Measurements from ENCODE around the gene CDK5R1.

CDK5R1 gene

GRCh38 chr17:32492648-32493289 is 6.0 kb downstream of the CDK5R1 start:
- no peak for DNase-seq (ENCODE audit: low read depth, low spot score)

- no peak for DNase-seq (ENCODE audit: low read depth, low spot score)
These were observed 6.8 kb downstream of the CDK5R1 start for GRCh38 chr17:32493571-32493970.

DNA sequence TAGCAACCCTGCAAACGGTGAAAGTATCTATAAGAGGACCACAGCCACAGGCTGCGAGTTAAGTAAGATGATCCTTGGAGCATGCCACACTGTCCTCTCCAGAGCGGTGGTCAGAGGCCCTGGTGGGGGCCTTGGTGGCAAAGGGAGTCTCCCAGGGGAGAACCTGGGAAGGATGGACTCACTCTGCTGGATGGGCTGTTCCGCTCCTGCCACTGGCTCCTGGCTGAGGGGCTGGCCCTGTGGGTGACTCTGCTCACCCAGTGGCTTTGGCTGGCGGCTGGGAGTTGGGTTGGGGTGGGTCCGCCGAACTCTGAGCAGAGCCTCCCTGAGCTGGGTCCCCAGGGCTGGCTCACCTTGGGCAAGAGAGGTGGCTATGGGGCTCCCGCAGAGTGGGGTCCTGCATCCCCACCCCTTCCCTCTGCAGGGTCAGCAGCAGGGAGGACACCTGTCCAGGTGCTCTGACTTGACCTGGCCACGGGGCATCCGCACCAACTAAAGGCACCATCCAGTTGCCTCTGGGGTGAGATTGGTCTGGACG is 7.3 kb downstream of the CDK5R1 start:
- DNase-seq (ENCODE audit: low read depth, low spot score) = no peak

GRCh38 chr17:32494621-32495358 is 8.0 kb downstream of the CDK5R1 start:
- no peak for DNase-seq (ENCODE audit: low read depth, low spot score)

DNA sequence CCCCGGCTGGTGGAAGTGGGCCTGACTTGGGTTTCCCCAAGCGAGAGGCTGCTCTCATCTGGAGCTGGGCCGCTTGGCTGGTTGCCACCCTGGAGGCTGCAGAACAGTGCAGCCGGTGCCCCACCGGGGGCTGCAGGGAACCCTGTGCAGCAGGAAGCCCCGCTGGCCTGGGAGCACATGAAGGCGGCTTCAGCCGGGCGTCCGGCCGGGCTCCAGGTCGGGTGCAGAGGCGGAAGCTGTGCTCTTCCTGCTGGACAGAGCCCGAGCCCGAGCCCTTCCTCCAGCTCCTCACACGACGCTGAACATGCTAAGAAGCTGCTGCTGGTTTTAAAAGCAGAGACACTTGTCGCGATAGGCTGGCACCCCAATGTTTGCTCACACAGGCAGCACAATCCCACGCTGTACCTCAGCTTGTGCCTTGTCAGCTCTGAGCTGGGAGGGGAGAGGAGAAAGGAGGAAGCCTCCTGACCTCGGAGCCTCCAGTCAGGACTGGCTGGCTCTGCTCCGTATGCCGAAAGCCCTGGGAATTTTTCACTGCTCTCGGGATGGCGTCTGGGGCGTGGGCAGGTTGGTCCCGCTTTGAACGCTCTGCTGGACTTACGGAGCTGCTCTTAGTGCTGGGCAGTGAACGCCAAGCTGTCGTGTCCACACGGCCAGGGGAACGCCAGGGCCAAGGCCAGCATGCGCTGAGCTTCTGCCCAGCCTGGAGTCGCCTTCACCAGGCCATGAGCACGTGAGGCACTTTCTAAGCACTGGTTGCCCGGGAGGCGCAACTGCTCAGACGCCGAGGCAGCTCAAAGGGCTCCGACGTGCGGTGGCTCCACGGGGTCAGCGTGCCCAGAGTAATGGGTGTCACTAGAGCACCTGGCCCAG is 8.8 kb downstream of the CDK5R1 start:
- DNase-seq (ENCODE audit: low read depth, low spot score) = no peak

DNA sequence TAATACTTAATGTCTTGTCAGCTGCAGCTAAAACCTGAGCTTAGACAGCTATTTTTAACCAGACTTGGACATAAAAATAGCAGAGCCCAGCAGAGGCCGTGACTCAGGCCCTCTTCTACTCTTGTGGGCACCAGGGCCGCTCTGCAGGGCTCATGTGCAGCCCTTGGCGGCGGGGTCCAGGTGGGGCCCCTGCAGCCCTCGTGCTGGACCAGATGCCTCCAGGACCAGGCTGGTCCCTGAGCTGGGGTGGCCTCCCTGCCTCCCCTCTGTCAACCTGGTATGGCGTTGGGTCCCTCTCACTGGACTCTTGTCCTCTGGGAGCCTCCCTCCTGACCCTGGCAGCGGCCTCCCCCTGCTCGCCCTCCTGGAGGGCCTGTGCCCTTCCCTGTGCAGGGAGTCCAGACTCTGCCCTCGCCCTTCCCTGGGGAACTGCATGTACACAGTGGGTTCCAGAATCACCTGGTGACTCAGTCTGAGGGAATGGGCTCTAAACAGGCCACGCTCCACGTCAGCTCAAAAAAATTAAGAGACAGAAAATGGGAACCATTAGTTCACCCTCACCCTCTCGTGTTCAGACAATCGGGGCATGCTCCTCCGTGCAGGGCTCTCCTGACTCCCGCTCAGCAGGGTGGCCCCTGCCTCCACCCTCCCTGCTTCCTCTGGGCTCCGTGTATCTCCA is 9.7 kb downstream of the CDK5R1 start:
- DNase-seq (ENCODE audit: low read depth, low spot score) = no peak

DNA sequence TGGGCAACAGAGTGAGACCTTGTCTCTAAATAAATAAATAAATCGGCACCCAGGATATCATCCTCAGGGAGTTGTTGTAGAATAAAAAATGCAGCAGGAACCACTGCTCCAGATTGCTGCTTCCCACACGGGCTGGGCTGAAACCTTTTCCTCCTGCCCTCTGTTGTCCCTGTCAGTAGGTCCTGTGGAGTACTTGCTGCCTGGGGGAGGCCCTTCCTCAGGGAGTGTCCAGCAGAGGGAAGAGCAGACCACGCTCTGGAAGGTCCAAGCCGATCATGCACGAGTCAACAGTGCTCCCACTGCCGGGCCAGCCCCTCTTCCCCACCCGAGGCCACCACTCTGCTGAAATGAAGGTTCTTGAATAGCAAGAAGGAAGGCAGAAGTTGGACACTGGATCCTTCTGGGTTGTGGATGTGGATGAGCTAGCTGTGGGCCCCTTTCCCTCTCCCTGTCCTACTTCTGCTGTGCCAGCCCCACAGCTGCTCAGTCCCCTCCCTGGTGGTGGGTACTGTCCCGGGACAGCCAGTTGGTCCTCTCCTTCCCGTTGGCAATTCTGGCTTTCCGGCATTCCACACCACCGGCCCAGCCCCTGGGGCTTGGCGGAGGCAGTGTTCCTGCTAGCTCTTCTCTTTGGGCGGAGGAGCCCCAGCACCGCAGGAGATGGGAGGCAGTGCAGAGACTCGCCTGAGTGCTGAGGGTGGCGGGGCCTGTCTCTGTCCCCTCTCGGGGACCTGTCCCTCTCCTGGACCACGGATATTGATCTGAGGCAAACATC is 10.8 kb downstream of the CDK5R1 start:
- DNase-seq (ENCODE audit: low read depth, low spot score) = no peak

DNA sequence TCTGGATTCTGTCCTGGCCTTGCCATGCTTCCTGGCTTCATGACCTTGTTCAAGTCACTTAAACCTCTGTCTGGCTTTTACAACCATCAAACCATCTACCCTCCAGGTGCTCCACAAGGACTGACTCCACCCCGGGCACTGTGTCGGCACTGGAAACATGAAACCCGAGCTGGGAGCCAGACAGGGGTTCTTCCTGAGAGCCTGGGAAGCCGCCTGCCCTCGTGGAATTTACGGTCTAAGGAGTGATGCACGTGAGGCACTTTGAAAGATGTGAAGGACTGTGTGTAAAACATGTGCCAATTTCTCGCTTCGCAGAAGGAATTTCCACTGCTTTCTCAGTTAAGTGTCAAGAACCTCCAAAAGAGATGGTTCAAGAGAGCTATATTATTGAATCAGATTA is 11.6 kb downstream of the CDK5R1 start:
- DNase-seq (ENCODE audit: low read depth, low spot score) = no peak

DNA sequence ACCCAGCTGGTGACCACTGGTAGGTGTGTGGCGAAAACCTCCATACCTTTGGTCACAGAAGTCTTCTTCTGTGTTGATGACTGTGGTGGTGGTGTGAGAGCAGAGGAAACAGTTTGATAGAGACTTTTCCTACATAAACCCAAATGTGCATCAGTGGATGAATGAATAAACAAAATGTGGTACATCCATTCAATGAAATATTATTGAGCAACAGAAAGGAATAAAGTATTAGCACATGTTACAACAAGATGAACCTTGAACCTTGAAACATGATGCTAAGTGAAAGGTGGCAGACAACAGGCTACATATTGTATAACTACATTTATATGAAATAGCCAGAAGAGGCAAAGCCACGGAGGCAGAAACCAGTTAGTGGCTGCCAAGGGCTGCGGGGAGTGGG is 15.2 kb downstream of the CDK5R1 start:
- no peak for DNase-seq (ENCODE audit: low read depth, low spot score)

DNA sequence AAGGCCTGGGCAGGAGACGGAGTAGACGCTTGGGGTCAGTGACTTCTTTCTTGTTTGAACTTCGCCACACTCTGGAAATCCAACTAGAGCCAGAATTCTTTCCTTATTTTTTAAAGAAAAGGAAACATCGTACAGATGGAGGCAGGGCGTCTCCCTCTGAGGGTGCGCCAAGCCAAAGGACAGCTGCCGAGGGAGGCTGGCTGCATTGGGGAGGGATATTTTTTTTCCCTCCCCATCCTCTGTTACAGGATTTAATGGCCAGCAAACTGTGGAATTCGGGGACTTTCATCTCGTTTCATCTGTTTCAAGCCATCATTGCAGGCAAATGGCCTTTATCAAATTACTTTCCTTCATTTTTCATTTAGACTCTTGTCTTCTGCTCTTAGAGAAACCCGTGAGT is 15.9 kb downstream of the CDK5R1 start:
- no peak for DNase-seq (ENCODE audit: low read depth, low spot score)

DNA sequence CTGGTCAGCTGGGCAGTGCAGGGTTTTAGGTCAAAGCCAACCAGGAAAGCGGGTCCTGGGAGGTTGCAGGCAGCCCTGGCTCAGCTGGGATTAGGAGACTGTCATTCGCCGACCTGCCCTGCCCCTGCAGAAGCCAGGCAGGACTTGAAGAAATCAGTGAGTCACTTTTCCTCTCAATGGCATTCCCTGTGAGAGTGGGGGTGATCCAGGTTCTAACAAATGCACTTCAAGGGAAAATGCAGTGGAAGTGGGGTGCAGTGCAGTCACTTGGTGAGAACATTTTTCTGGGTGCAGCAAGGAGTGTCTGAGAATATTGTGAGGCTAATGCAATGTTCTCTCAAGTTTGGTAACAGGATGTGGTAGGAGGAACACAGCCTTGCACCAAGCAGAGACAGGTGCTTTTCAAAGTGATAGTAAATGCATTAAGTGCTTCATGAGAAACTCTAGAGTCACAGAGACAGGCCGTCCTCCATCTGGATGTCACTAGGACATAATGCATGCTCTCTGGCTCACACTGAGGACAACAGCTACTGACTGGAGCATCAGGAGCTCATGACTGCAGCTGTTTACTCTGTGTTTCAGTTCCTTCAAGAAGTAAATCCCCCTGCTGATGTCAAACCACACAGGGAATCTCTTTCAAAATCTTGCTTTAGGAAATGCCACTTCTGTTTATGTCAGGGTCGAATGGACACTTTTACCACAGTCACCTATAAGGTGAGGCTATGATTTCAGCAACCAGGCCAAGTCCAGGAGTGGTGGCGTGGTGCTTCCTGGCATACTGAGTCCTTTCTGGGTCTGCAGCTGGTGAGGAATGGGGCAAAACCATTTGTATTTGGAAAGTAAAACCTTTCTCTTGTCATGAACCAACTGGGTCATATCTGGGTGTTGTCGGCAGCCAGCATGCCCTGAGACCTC is 16.7 kb downstream of the CDK5R1 start:
- DNase-seq (ENCODE audit: low read depth, low spot score) = no peak

- no peak for DNase-seq (ENCODE audit: low read depth, low spot score)
These were observed 17.6 kb downstream of the CDK5R1 start for GRCh38 chr17:32504166-32504990.

DNA sequence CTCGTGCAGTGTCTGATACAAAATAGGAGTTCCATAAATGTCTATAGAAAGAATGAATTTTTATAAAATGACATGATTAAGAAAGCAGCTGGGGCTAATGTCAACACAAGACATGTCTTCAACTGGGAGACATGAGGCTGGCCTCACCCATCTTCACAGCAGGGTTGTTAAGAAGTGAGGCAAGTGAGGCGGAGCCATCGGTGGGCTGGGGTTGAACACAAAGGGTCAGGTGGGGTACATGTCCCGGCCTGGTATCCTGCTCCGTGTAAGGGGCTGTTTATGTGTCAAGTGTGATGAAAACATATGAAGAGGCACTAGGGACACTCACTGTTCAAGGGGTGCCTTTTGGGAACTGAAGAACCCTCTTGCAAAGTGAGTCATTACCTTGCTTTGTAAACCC is 22.1 kb downstream of the CDK5R1 start:
- DNase-seq (ENCODE audit: low read depth, low spot score) = no peak

DNA sequence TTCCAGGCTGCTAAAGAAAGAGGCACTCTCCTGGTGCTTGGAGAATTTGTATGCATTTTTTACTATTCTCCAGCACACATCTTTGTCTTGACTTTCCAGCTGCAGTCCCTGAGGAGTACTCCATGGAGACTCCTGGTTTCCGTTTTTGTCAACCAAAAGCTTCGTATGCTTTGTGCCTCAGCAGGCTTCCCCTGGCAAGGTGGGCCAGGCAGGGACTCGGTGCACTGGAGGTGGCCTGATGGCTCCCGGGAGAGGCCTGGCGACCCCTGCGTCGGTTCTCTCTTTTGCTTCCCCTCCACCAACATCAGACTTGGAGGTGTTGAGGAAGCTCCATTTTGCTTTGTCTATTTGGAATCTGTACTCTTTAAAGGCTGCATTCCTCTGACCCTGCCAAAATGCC is 23.7 kb downstream of the CDK5R1 start:
- no peak for DNase-seq (ENCODE audit: low read depth, low spot score)

- DNase-seq (ENCODE audit: low read depth, low spot score) = no peak
These were observed 25.5 kb downstream of the CDK5R1 start for GRCh38 chr17:32512328-32512727.

DNA sequence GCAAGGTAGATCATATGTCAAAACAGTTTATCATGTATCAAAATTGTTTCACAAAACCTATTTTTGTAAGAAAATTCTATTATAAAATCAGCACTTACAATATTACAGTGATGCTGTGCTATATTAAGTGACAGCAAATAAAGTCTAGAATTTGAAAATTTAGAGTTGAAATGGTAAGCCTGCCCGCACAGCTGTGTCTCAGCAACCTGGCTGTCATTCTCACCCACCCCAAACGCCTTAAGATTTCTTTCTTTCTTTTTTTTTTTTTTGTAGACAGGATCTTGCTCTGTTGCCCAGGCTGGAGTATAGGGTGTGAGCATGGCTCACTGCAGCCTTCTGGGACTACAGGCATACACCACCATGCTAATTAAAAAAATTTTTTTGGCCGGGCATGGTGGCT is 26.8 kb downstream of the CDK5R1 start:
- DNase-seq (ENCODE audit: low read depth, low spot score) = no peak

DNA sequence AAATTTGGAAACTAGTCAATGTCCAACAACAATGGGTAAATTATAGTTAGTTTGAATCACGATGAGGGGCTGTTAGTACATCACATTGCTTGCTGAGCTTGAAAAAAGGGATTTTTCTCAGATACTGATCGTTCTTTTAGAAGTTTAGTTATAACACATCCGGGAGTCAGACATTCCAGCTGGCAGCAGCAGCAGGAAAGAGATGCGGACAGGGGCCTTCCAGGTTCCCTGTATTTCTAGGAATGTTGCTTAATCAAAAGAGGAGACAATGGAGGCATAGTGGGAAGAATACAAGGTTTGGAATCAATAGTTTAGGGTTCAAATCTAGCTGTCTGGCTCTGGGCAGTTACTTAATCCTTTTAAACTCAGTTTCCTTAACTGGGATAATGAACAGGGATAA is 27.8 kb downstream of the CDK5R1 start:
- DNase-seq (ENCODE audit: low read depth, low spot score) = no peak

DNA sequence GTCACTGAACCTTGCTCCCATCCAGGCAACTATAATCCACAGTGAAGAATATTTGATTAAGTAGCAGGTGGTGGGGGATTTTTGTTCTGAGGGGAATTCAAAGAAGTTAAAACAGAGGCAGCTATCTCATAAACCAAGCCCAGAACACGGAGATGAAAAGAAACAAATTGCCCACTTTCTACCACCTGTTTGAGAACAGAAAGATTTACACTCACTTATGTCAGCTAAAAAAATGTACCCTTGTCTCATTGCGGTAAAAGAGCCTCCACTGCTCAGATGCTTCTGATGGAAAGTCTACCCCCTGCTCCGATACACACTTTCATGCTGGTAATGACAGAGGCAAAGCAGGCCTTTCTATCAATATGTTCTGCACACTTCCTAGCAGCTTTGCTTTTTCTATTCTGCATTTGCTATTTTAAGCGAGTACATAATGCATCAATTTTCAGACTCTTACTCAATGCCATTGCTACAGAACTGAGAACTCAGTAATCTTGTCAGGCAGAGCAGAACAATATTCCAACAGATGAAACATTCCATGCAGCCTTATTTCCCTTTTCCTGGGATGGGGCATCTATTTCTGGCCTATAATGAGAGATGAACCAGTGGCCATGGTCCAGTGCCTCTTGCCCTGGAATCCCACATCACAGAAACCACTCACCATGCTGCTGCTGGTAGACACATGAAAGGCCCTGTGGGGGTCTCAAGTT is 29.0 kb downstream of the CDK5R1 start:
- DNase-seq (ENCODE audit: low read depth, low spot score) = no peak
